ENCODE results near the gene MARS1. TPM values are rescaled to one million over a fixed set of nuclear protein-coding genes. Genes with fewer than 3 reads are reported as not detected.
A peak's percentile ranks its signal among the peaks of the same experiment; 100 is the strongest.
"Not testable (repeated sequence)": the region's sequence is repeated elsewhere in the genome, so short reads cannot be mapped to it uniquely, and the experiment has no call there.

The MARS1 gene
- 174 and 202 TPM in 2 replicates for total RNA-seq (2014; rRNA removed; shearing (Covaris generic))

DNA sequence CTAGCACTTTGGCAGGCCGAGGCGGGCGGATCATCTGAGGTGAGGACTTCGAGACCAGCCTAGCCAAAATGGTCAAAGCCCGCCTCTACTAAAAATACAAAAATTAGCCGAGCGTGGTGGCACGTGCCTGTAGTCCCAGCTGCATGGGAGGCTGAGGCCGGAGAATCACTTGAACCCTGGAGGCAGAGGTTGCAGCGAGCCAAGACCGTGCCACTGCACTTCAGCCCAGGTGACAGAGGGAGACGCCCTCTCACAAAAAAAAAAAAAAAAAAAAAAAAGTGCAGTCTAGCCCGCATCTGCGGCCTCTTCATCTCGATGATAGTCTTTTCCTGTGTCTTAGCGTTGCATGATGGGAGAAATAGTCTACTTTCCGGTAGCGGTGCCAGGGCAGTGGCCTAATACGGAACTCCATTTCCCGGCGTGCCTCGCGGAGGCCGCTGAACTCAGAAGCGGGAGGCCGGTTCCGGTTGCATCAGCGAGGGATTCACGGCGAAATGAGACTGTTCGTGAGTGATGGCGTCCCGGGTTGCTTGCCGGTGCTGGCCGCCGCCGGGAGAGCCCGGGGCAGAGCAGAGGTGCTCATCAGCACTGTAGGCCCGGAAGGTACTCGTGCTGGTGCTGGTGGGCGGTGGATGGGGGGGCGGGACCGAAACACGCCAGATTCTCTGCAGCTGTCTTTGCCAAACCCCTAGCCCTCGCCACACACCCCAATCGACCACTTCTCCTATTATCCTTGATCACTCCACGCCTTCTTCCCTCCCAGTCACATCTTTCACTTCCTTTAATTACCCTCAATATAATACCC lies at the start of gene MARS1:
MARS1 (plus strand) TSS at position 472 of the 805 bp plus-strand sequence; CDS start at position 495, 23 bp downstream.
- DNase-seq (ENCODE audit: low spot score), result peak; percentile 96

DNA sequence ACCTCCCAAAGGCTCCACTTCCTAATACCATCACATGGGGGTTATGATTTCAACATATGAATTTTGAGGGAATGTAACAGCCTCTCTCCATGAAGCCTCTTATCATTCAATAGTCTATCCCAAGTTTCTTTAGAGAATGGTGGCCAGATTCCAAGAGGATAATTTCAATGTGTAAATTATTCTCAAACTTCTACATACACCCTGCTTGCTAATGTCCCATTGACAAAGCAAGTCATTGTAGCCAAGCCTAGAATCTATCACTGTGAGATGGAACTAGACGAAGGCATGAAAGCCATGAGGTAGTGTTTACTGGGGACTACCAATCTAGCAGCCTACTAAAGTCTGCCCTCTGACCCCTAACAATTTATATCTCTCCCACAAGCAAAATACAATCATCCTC lies 49.5 kb upstream of the MARS1 start:
- DNase-seq (ENCODE audit: low spot score), result no peak

DNA sequence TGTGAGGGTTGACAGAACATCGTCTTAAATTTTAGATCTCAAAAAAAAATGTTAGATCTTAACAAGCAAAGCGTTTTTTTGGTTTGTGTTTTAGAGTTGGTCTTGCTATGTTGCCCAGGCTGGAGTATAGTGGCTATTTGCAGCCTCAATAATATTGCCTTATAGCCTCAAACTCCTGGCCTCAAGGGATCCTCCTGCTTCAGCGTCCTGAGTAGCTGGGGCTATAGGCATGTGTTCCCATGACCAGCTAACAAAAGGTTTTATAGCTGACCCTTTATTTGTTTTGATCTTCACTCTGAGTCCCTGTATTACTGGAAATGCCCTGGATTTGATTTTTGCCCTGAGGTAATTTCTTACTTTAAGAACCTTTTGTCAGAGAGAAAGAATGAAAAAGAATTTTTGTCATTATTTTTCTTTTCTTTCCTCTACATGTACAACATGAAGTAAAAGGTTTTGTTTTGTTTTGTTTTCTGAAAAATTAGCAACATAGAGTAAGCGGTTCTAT lies 48.1 kb upstream of the MARS1 start:
- DNase-seq (ENCODE audit: low spot score), result no peak

DNA sequence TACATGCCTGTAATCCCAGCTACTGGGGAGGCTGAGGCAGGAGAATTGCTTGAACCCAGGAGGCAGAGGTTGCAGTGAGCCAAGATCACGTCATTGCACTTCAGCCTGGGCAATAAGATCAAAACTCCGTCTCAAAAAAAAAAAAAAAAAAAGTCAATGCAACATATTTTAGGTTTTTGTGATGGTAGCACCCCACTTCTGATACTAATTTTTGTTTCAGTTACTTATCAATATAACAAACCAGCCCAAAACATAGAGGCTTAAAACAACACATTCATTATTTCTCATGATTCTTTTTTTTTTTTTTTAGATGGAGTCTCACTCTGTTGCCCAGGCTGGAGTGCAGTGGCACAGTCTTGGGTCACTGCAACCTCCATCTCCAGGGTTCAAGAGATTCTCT lies 46.5 kb upstream of the MARS1 start:
- not testable (repeated sequence) for DNase-seq (ENCODE audit: low spot score)

DNA sequence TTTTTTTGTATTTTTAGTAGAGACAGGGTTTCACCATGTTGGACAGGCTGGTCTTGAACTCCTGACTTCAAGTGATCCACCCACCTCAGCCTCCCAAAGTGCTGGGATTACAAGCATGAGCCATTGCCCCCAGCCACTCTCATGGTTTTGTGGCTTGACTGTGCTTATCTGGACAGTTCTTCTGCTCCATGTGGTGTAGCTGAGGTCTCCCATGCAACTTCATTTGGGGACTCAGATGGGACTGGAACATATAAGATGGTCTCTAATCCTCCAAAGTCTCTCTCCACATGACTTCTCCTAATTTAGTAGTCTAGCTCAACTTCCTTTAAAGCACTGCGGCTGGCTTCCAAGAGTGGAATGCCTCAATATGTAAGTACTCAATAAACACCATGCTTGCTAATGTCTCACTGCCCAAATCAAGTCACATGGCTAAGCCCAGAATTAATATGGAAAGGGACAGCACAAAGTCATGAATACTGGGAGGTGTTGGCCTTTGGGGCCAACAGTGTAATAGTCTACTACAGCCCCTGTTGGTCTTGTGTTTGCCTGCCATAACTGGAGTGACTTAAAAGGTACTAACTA lies 45.9 kb upstream of the MARS1 start:
- DNase-seq (ENCODE audit: low spot score), result no peak

DNA sequence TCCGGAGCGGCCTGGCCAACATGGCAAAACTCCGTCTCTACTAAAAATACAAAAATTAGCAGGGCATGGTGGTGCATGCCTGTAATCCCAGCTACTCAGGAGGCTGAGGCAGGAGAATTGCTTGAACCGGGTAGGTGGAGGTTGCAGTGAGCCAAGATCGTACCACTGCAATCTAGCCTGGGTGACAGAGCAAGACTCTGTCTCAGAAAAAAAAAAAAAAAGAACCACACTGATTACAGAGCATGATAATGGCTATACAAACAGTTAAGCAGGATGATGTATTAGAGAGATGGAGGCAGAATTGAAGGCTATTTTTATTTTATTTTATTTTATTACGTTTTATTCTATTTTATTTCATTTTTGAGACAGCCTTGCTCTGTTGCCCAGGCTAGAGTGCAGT lies 43.5 kb upstream of the MARS1 start:
- DNase-seq (ENCODE audit: low spot score), result not testable (repeated sequence)

DNA sequence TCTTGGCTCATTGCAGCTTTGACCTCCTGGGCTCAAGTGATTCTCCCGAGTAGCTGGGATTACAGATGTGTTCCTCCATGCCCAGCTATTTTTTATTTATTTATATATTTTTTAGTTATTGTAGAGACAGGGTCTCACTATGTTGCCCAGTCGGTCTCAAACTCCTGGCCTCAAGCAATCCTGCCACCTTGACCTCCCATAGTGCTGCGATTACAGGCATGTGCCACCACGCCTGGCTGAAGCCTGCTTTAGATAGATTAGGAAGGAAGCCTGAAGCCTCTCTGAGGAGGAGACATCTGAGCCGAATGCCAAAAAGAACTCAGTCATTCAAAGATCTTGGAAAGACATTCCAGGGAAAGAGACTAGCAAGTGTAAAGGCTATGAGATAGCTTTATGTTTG lies 43.1 kb upstream of the MARS1 start:
- no peak for DNase-seq (ENCODE audit: low spot score)

DNA sequence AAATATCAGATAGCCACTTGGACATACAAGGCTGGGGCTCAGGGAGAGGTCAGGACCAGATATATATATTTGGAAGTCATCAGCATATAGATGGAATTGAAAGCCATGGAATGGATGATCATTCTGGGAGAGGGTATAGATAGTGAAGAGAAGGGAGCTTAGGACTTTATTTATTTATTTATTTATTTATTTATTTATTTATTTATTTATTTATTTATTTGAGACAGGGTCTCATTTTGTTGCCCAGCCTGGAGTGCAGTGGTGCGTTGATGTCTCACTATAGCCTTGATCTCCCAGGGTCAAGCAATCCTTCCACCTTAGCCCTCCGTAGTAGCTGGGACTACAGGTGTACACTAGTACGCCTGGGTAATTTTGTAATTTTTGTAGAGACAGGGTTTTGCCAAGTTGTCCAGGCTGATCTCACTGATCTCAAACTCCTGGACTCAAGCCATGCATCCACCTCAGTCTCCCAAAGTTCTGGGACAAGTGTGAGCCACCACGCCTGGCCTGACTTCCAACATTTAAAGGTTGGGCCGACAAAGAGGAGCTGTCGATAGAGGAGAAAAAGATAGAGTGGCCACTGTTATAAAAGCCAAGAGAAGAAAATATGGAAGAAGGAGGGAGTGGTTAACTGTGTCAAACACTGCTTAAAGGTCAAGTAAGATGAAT lies 41.4 kb upstream of the MARS1 start:
- DNase-seq (ENCODE audit: low spot score), result no peak

DNA sequence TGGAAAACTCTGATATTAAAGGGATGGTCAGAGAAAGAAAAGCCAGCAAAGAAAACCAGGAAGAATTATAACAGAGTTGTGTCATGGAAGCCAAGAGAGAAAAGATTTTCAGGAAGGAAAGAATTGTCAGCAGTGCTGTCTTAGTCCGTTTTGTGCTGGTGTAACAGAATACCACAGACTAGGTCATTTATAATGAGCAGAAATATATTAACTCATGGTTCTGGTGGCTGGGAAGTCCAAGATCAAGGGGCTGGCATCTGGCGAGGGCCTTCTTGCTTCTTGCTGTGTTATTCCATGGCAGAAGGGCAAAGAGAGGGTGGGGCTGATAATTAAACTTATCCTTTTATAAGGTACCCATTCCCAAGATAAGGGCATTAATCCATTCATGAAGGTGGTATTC lies 39.2 kb upstream of the MARS1 start:
- DNase-seq (ENCODE audit: low spot score), result no peak

DNA sequence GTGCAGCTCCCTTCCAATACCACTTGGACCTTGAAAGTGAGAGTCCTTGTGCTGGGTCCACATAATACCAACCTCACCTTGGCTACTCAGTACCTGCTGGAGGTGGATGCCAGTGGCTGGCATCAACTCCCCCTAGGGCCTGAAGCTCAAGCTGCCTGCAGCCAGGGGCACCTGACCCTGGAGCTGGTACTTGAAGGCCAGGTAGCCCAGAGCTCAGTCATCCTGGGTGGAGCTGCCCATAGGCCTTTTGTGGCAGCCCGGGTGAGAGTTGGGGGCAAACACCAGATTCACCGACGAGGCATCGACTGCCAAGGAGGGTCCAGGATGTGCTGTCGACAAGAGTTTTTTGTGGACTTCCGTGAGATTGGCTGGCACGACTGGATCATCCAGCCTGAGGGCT lies 38.5 kb upstream of the MARS1 start:
- no peak for DNase-seq (ENCODE audit: low spot score)

DNA sequence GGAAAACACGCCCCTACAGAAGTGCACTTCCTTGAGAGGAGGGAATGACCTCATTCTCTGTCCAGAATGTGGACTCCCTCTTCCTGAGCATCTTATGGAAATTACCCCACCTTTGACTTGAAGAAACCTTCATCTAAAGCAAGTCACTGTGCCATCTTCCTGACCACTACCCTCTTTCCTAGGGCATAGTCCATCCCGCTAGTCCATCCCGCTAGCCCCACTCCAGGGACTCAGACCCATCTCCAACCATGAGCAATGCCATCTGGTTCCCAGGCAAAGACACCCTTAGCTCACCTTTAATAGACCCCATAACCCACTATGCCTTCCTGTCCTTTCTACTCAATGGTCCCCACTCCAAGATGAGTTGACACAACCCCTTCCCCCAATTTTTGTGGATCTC lies 37.8 kb upstream of the MARS1 start:
- DNase-seq (ENCODE audit: low spot score), result no peak

DNA sequence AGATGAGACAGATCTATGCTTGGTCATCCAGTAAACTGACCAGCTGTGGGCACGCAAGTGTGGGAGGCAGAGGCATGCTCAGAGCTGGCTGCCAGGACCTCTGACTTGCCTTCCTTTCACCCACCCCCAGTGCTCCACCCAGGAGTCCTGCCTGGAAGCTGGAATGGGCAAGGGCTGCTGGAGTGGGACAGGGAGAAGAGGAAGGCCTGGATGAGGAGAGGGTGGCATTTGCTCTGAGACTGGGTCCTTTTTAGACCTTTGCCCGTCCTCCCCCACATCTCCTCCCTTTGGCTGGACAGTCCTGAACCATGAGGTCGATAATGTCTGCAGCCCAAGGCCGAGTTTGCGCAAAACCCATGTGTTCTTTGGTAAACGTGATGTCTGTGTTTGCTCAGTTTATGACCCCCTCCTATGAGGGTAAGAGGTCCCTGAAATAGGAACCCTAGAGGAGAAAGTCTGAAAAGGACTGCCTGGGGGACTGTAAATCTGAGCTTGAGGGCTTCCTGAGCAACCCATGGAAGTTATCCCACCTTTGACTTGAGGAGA lies 36.6 kb upstream of the MARS1 start:
- DNase-seq (ENCODE audit: low spot score), result no peak

DNA sequence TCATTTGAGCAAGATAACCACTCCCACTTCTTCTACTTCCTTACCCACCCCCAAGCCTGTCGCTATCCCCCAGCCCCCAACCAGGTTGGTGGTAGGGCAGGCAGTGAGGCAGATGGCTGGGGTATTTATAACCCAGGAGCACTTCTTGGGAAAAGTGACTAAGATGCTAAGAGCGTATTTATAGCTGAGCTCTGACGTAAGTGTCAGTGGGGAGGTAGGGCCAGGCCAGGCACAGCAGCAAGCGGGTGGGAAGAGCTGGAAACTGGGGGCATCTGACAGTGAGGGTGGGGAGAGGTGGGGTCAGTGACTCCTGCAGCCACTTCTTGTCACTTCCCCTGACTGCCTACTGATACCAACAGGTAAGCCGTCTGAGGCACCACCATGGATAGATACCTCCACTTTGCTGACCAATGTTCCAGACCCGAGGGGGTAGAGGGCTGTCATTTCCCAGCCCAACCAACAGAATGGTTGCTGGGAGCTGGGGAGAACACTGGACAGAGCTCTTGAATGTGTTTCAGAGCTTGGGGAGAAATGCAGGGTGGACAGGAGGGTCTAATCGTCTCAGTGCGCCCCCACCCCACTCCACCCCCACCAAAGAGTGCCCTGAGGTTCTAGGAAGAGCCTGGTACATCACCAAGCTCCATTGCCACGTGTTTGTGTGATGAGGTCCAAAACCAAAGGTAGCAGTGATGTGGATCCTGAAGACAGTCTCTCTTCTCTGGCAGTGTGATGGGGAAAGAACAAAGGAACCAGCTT lies 35.5 kb upstream of the MARS1 start:
- no peak for DNase-seq (ENCODE audit: low spot score)

DNA sequence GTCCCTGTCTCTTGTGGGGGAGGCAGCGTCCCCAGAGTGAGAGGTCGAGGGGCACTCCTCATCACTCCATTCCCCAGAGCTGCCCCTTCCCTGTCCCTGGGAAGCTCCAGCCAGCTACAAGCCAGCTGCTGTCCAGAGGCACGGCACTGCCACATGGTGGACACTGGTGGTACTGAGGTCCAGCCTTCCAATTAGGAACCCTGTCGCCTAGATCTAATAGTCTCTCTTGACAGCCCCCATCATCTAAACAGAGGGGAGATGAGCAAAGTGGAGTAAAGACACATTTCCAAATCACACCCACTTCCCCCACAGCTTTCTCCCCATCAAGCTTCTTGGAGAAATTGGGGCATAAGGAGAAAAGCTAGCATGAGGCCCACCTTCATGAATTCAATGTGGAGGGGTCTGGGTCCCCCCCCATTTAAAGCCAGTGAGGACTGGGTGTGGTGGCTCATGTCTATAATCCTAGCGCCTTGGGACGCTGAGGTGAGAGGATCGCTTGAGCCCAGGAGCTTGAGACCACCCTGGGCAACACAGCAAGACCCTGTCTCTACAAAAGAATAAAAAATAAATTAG lies 34.8 kb upstream of the MARS1 start:
- DNase-seq (ENCODE audit: low spot score), result peak; percentile 83

DNA sequence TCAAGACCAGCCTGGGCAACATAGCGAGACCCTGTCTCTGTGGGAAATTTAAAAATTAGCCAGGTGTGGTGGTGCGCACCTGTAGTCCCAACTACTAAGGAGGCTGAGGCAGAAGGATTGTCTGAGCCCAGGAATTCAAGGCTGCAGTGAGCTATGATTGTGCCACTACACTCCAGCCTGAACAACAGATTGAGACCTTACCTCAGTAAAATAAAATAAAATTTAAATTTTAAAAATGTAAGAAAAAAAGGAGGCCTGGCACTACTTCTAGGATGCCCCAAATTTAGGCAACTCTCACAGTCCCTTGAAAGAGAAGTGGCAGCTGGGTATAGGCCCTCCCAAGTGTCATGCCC lies 33.7 kb upstream of the MARS1 start:
- no peak for DNase-seq (ENCODE audit: low spot score)

DNA sequence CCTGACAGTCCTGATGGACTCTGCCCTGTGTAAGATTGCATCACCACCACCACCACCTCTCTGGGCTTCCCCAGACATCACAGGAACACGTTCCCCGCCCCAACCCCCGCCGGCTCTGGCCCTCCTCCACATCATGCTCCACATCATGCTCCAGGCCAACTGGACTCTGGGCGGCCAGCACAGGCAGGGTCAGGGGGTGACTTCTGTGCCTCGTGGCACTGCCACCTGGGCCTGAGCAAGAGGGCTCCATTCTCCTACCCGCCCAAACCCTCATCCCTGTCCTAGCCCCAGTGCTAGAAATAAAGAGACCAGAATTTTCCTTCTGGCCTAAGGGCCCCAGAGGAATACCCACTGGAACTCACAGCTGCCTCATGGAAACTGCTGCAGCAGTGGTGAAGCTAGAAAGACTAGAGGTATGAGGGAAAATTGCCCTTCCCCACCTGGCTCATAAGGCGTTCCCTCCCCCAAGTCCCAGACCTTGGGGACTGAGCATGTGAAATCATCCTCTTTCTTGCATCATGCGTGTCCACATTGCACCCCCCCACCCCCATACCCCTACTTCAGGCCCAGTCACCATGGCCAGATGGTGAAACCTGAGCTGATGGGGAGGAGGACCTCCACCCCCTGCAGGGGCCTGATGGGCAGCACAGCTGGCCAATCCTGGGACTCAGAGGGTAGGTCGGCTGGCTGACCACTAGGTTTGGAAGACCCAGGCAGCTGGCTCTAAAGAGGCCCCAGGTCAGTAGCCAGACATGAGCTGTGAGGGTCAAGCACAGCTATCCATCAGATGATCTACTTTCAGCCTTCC lies 33.1 kb upstream of the MARS1 start, which contains the start of gene INHBE:
INHBE (plus strand) TSS at position 742 of the 808 bp plus-strand sequence. CDS start 230 bp downstream, outside the sequence.
- DNase-seq (ENCODE audit: low spot score), result peak; percentile 22

DNA sequence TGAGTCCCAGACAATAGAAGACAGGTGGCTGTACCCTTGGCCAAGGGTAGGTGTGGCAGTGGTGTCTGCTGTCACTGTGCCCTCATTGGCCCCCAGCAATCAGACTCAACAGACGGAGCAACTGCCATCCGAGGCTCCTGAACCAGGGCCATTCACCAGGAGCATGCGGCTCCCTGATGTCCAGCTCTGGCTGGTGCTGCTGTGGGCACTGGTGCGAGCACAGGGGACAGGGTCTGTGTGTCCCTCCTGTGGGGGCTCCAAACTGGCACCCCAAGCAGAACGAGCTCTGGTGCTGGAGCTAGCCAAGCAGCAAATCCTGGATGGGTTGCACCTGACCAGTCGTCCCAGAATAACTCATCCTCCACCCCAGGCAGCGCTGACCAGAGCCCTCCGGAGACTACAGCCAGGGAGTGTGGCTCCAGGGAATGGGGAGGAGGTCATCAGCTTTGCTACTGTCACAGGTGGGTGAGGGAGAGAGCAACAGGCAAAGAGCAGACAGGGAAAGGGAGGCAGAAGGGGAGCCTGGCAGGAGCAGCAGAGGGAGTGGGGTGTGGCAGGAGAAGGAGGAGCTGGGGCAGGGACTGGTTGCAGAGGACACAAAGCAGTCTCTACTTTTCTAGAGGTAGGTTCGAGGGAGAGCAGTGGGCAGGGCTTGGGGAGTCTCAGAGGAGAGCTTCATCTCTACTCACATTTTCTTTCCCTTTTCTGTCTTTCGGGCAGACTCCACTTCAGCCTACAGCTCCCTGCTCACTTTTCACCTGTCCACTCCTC lies 32.3 kb upstream of the MARS1 start:
- DNase-seq (ENCODE audit: low spot score), result no peak

DNA sequence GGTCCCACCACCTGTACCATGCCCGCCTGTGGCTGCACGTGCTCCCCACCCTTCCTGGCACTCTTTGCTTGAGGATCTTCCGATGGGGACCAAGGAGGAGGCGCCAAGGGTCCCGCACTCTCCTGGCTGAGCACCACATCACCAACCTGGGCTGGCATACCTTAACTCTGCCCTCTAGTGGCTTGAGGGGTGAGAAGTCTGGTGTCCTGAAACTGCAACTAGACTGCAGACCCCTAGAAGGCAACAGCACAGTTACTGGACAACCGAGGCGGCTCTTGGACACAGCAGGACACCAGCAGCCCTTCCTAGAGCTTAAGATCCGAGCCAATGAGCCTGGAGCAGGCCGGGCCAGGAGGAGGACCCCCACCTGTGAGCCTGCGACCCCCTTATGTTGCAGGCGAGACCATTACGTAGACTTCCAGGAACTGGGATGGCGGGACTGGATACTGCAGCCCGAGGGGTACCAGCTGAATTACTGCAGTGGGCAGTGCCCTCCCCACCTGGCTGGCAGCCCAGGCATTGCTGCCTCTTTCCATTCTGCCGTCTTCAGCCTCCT lies 31.6 kb upstream of the MARS1 start:
- DNase-seq (ENCODE audit: low spot score), result peak; percentile 63
